Stimulated activated CD4-positive, alpha-beta T cell treated with anti-CD3 and anti-CD28 coated beads, TNF-alpha, amount 100 ng/mL, for 1 hour (primary cell): ENCODE results near the gene CCL3.

Source experiments
- DNase-seq, 3 donors: peaks; one replicate each; pipeline ENCODE4 v3.0.0-alpha.2; 2020; ENCODE audit warnings: low read depth in 3 of 3, low spot score in 1 of 3

CCL3 gene

DNA sequence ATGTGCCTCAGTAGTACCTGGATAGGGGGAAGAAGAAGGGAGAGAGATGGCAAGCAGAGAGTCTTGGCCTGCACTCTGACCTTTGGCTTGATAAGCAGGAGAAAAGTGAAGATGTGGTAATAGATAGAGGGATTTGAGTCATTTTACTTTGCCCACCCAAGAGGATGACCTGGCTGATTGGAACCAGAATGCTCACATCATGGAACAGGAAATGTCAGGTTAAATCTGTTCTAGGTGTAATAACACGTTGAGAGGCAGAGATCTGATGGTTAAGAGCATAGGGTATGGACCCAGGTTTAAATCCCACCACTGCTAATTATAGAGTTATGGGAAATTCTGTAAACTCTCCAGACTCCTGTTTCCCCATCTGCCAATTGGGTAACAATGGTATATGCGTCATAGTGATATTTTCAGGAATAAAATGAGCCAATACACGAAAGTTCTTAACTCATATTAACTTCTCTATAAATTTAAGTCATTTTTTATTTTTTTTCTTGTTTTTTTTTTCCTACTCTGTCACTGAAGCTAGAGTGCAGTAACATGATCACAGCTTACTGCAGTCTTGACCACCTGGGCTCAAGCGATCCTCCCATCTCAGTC, 33.9 kb downstream of the CCL3 start:
- DNase-seq: no peak

DNA sequence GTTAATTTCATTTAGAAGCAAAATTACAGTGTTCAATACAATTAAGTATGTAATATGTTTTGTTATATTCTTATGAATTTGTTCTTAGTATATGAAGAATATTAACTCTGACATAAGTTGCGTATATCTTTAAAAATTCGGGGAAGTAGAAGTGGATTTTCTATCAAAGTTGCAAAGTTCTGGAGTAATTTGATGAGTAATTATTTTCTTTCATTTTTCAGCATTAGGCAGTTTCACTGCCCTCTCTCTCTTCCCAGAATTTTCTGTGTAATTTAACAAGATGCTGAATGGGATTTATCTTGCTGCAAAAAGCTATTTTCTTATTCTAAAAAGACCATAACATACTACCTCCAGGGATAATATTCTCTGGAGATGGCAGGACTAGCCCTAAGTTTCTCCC, 34.8 kb downstream of the CCL3 start:
- no peak for DNase-seq

DNA sequence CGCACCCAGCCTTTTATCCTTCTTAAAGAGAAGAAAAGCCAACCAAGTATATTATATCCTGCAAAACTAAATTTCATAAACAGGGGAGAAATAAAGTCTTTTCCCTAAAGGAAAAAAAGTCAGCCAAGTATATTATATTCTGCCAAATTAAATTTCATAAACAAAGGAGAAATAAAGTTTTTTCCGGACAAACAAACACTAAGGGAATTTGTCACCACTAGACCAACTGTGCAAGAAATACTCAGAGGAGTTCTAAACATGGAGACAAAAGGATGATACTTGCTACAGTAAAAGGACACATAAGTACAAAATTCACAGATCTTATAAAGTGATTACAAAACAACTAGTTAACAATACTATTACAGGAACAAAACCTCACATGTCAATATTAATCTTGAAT, 40.3 kb downstream of the CCL3 start:
- no peak for DNase-seq

DNA sequence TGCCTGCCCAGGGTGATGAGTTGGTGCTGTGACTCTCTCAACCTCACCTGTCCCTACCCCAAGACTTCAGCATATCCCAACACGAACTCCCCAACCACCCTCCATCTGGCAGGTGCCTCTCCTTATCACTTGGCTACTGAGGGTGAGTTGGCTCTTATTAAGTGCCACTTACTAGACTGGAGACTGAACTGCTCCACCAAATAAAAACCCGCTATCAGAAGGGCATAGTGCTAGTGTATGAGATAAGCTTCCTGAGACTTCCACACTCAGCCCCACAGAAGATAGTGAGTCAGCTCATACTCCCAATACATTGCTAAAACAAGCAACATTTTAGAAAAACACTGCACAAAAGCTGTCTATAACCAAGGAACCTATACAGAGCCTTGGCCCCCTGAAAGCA, 41.9 kb downstream of the CCL3 start:
- DNase-seq: no peak
